GM19193 (cell line): ENCODE results near the gene ZNF195.

ENCODE experiments used
- POLR2A ChIP-seq: IDR thresholded peaks from 4 replicates; pipeline ENCODE4 v1.6.1; 2011; ENCODE audit not compliant: insufficient read depth, insufficient read length; ENCODE audit errors: extremely low read depth

Gene ZNF195

GRCh38 chr11:3356858-3357257, 22.1 kb downstream of the ZNF195 start:
- no peak for TF ChIP-seq POLR2A

DNA sequence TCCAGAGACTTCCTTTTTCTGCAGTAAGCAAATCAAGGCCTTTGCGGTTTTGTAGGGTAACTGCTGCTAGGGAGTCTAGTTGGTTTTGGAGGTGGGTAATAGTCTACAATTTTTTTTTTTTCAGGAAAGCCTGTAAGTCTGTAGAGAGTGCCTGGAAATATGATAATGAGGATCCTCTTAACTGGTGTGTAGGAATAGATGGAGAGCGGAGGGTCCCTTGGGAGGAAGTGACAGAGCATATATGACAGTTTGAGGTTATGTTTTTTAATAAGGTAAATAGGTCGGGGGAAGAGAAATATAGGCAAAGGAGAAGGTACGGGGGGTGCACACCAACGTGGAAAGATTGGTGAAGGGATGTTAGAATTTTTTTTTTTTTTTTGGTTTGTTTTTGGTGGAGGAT, 25.9 kb downstream of the ZNF195 start:
- no peak for TF ChIP-seq POLR2A

DNA sequence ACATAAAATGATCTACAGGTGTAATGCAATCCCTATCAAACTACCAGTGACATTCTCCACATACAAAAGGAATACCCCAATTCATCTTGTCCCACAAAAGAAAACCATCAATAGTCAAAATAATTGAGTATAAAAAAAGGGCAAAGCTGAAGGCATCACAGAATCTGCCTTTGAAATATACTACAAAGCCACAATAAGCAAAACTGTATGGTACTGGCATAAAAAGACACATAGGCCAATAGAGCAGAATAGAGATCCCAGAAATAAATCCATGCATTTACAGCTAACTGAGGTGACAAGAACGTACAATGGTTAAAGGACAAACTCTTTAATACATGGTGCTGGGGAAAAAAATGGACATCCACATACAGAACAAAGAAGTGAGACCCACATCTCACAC, 31.8 kb downstream of the ZNF195 start:
- no peak for TF ChIP-seq POLR2A

- no peak for TF ChIP-seq POLR2A
These were observed 32.4 kb downstream of the ZNF195 start for GRCh38 chr11:3346587-3346986.

DNA sequence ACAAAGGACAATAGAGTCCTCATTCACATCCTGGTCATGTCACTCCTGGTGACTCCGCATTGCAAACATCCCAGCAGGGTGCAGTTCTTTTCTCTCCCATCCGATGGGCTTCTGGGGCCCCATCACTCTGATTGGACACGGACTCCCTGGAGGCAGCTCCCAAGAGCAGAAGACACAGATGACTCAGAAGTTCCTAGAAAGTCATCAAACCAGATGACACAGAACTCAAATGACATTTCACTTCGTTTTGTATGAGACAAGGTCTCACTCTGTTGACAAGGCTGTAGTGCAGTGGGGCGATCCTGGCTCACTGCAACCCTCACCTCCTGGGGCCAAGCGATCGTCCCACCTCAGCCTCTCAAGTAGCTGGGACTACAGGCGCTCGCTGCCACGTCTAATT, 33.2 kb downstream of the ZNF195 start:
- no peak for TF ChIP-seq POLR2A

- no peak for TF ChIP-seq POLR2A
These were observed 34.4 kb downstream of the ZNF195 start for GRCh38 chr11:3344327-3345174.

GRCh38 chr11:3342709-3343108, 36.2 kb downstream of the ZNF195 start:
- no peak for TF ChIP-seq POLR2A

- TF ChIP-seq POLR2A, result no peak
These were observed 37.6 kb downstream of the ZNF195 start for GRCh38 chr11:3341298-3341697.

- no peak for TF ChIP-seq POLR2A
These were observed 38.9 kb downstream of the ZNF195 start for GRCh38 chr11:3340025-3340424.

DNA sequence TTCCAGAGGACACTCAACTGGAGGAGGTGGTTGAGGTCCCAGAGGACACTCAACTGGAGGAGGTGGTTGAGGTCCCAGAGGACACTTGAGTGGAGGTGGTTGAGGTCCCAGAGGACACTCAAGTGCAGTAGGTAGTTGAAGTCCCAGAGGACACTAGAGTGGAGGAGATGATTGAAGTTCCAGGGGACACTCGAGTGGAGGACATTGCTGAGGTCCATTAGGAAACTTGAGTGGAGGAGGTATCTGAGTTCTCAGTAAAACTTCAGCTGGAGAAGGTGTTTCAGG, 39.7 kb downstream of the ZNF195 start:
- no peak for TF ChIP-seq POLR2A

GRCh38 chr11:3338569-3339339, 40.2 kb downstream of the ZNF195 start:
- TF ChIP-seq POLR2A, result no peak
